Stimulated activated CD8-positive, alpha-beta memory T cell treated with anti-CD3 and anti-CD28 coated beads, Interleukin-7, amount 100 ng/mL, for 48 hours (primary cell): Measurements from ENCODE around the gene IL23R.
A peak's percentile ranks its signal among the peaks of the same experiment; 100 is the strongest.

Source experiments
- DNase-seq, 2 donors: peaks; one replicate each; pipeline ENCODE4 v3.0.0-alpha.2; 2020; ENCODE audit warnings: low read depth in 1 of 2; ENCODE audit errors: extremely low read depth in 1 of 2

IL23R gene

GRCh38 chr1:67228791-67229190 is 62.5 kb downstream of the IL23R start:
- DNase-seq: no peak

- DNase-seq: no peak
Observed at GRCh38 chr1:67230539-67230938, 64.3 kb downstream of the IL23R start.

GRCh38 chr1:67236277-67236676 is 70.0 kb downstream of the IL23R start:
- DNase-seq: no peak

- no peak for DNase-seq
Observed at GRCh38 chr1:67239738-67240137, 73.5 kb downstream of the IL23R start.

GRCh38 chr1:67241200-67241746 is 75.0 kb downstream of the IL23R start:
- DNase-seq: no peak

GRCh38 chr1:67242016-67242415 is 75.8 kb downstream of the IL23R start:
- no peak for DNase-seq

- no peak for DNase-seq
Observed at GRCh38 chr1:67250051-67250653, 83.9 kb downstream of the IL23R start.

GRCh38 chr1:67256291-67257172 is 90.3 kb downstream of the IL23R start:
- no peak for DNase-seq

- no peak for DNase-seq
Observed at GRCh38 chr1:67257173-67257535, 90.9 kb downstream of the IL23R start.

- DNase-seq: peak in 1 of 2 donors; percentile 26
Observed at GRCh38 chr1:67261680-67262079, 95.4 kb downstream of the IL23R start.

- no peak for DNase-seq
Observed at GRCh38 chr1:67262735-67263134, 96.5 kb downstream of the IL23R start.

GRCh38 chr1:67264152-67264551 is 97.9 kb downstream of the IL23R start:
- DNase-seq: no peak

GRCh38 chr1:67264899-67265298 is 98.6 kb downstream of the IL23R start:
- no peak for DNase-seq

GRCh38 chr1:67269061-67269460 is 102.8 kb downstream of the IL23R start:
- DNase-seq: no peak

- peak in 1 of 2 donors; percentile 8 for DNase-seq
Observed at GRCh38 chr1:67270541-67270940, 104.3 kb downstream of the IL23R start.

- no peak for DNase-seq
Observed at GRCh38 chr1:67273591-67273990, 107.3 kb downstream of the IL23R start.

GRCh38 chr1:67274623-67275325 is 108.5 kb downstream of the IL23R start:
- DNase-seq: peak in 1 of 2 donors; percentile 12

GRCh38 chr1:67280696-67281095 is 114.4 kb downstream of the IL23R start:
- no peak for DNase-seq

GRCh38 chr1:67281244-67281643 is 115.0 kb downstream of the IL23R start:
- no peak for DNase-seq

GRCh38 chr1:67285780-67286488 is 119.7 kb downstream of the IL23R start:
- no peak for DNase-seq

GRCh38 chr1:67290236-67290635 is 124.0 kb downstream of the IL23R start:
- DNase-seq: no peak
